HG02840 (cell line): ENCODE data around the gene MERTK.

ENCODE experiments used
- ATAC-seq: cut with Tn5 transposase; IDR thresholded peaks from one replicate; pipeline ENCODE4 v1.9.1; 2021; ENCODE audit warnings: mild to moderate bottlenecking, moderate library complexity, moderate number of reproducible peaks; ENCODE audit not compliant: unreplicated experiment, low FRiP score

Gene MERTK

GRCh38 chr2:111973701-111974100, 75.3 kb downstream of the MERTK start:
- no peak for ATAC-seq

- ATAC-seq, result no peak
These were observed 76.7 kb downstream of the MERTK start for GRCh38 chr2:111975053-111975552.

GRCh38 chr2:111975819-111976218, 77.4 kb downstream of the MERTK start:
- ATAC-seq, result no peak

- ATAC-seq, result no peak
These were observed 78.8 kb downstream of the MERTK start for GRCh38 chr2:111977240-111977639.

- ATAC-seq, result no peak
These were observed 80.2 kb downstream of the MERTK start for GRCh38 chr2:111978452-111979170.

- no peak for ATAC-seq
These were observed 83.3 kb downstream of the MERTK start for GRCh38 chr2:111981666-111982065.

- no peak for ATAC-seq
These were observed 84.4 kb downstream of the MERTK start for GRCh38 chr2:111982822-111983221.

- no peak for ATAC-seq
These were observed 85.2 kb downstream of the MERTK start for GRCh38 chr2:111983478-111984212.

- no peak for ATAC-seq
These were observed 85.8 kb downstream of the MERTK start for GRCh38 chr2:111984213-111984604.

GRCh38 chr2:111985514-111985913, 87.1 kb downstream of the MERTK start:
- no peak for ATAC-seq

GRCh38 chr2:111986116-111986900, 87.9 kb downstream of the MERTK start:
- no peak for ATAC-seq

- no peak for ATAC-seq
These were observed 92.0 kb downstream of the MERTK start for GRCh38 chr2:111990375-111990774.

GRCh38 chr2:111990856-111991255, 92.4 kb downstream of the MERTK start:
- no peak for ATAC-seq

GRCh38 chr2:111994042-111994441, 95.6 kb downstream of the MERTK start:
- ATAC-seq, result no peak

- ATAC-seq, result no peak
These were observed 96.7 kb downstream of the MERTK start for GRCh38 chr2:111995148-111995547.

- no peak for ATAC-seq
These were observed 101.4 kb downstream of the MERTK start for GRCh38 chr2:111999809-112000208.

GRCh38 chr2:112000399-112001135, 102.2 kb downstream of the MERTK start:
- ATAC-seq, result no peak

GRCh38 chr2:112001136-112001715, 102.8 kb downstream of the MERTK start:
- ATAC-seq, result no peak

GRCh38 chr2:112001942-112002341, 103.5 kb downstream of the MERTK start:
- no peak for ATAC-seq
